IMR-90 (cell line): ENCODE data around the gene TWIST2. TPM values are rescaled to one million over a fixed set of nuclear protein-coding genes. Genes with fewer than 3 reads are reported as not detected.
A peak's percentile ranks its signal among the peaks of the same experiment; 100 is the strongest.

Experiments used
- ATAC-seq: fragments of 200-7000 bp; cut with Tn5 transposase; 2 replicates; pipeline ENCODE4 v1.9.1; 2020; ENCODE audit warnings: low read depth, mild to moderate bottlenecking, moderate library complexity
- BruUV-seq: library from RNA; stranded (reverse); fragments of 400-500 nt; replicated peaks from 2 replicates; lab custom pipeline; 2021; lab: Mats Ljungman, UMichigan
- CTCF ChIA-PET: fragments of 300-600 bp; formaldehyde crosslinking; extraction: SDS; loops from one replicate; lab custom pipeline; 2021; ENCODE audit warnings: antibody characterized with exemption; lab: Yijun Ruan, JAX
- POLR2A ChIA-PET: fragments of 300-600 bp; sonication (Branson Sonifier 250); formaldehyde crosslinking; loops from one replicate; lab custom pipeline; 2022; ENCODE audit warnings: antibody characterized with exemption; ENCODE audit not compliant: unreplicated experiment; lab: Charles Lee
- DNase-seq: peaks from one replicate; pipeline ENCODE4 v3.0.0; 2013
- H2AFZ ChIP-seq: replicated peaks from 2 replicates; pipeline ENCODE3; 2013; ENCODE audit warnings: low read length, mild to moderate bottlenecking; ENCODE audit not compliant: poor library complexity
- H2AK5ac ChIP-seq: 2 replicates; pipeline ENCODE4 v1.6.1; 2013; ENCODE audit warnings: low read depth, low read length, inconsistent platforms
- H2AK9ac ChIP-seq: replicated peaks from 2 replicates; pipeline ENCODE3; 2013; ENCODE audit warnings: mild to moderate bottlenecking, low read depth, low read length, moderate library complexity; ENCODE audit not compliant: poor library complexity
- H2BK120ac ChIP-seq: 2 replicates; pipeline ENCODE4 v1.6.1; 2013; ENCODE audit warnings: low read depth, low read length, inconsistent platforms
- H2BK15ac ChIP-seq: 3 replicates; pipeline ENCODE4 v1.6.1; 2013; ENCODE audit warnings: low read depth, low read length, inconsistent platforms
- H2BK20ac ChIP-seq: 2 replicates; pipeline ENCODE4 v1.6.1; 2013; ENCODE audit warnings: low read depth, mild to moderate bottlenecking, inconsistent platforms, low read length, moderate library complexity
- H2BK5ac ChIP-seq: 2 replicates; pipeline ENCODE4 v1.6.1; 2013; ENCODE audit warnings: mild to moderate bottlenecking, low read depth, low read length, inconsistent platforms; ENCODE audit not compliant: poor library complexity, severe bottlenecking
- H3K14ac ChIP-seq: replicated peaks from 2 replicates; pipeline ENCODE4 v1.6.1; 2013; ENCODE audit warnings: low read depth, low read length, inconsistent platforms
- H3K18ac ChIP-seq: 2 replicates; pipeline ENCODE4 v1.6.1; 2013; ENCODE audit warnings: low read depth, low read length, control low read depth
- H3K23ac ChIP-seq: 2 replicates; pipeline ENCODE4 v1.6.1; 2013; ENCODE audit warnings: low read depth, low read length, inconsistent platforms
- H3K27ac ChIP-seq: 2 replicates; pipeline ENCODE4 v1.5.1; 2013; ENCODE audit warnings: mild to moderate bottlenecking, control low read depth, low read length; ENCODE audit not compliant: insufficient read depth
- H3K27me3 ChIP-seq: 2 replicates; pipeline ENCODE4 v1.6.1; 2013; ENCODE audit warnings: low read length; ENCODE audit not compliant: control insufficient read depth, insufficient read depth
- H3K36me3 ChIP-seq: 2 replicates; pipeline ENCODE4 v1.6.1; 2013; ENCODE audit warnings: low read length, mixed read lengths; ENCODE audit not compliant: control insufficient read depth, insufficient read depth
- H3K4ac ChIP-seq: 2 replicates; pipeline ENCODE4 v1.6.1; 2013; ENCODE audit warnings: low read depth, low read length, inconsistent platforms
- H3K4me1 ChIP-seq: 2 replicates; pipeline ENCODE4 v1.6.1; 2013; ENCODE audit warnings: low read length, mixed read lengths; ENCODE audit not compliant: control insufficient read depth, insufficient read depth
- H3K4me2 ChIP-seq: 2 replicates; pipeline ENCODE4 v1.6.1; 2013; ENCODE audit warnings: low read depth, mild to moderate bottlenecking, control low read depth, low read length, moderate library complexity
- H3K4me3 ChIP-seq: 2 replicates; pipeline ENCODE4 v1.5.1; 2013; ENCODE audit warnings: low read depth, mild to moderate bottlenecking, control low read depth, low read length, moderate library complexity; ENCODE audit not compliant: insufficient read depth
- H3K56ac ChIP-seq: 2 replicates; pipeline ENCODE4 v1.6.1; 2013; ENCODE audit warnings: low read length, inconsistent platforms; ENCODE audit not compliant: insufficient read depth; ENCODE audit errors: extremely low read depth
- H3K79me1 ChIP-seq, 2 experiments: 2 replicates each; pipeline ENCODE4 v1.6.1; 2013; ENCODE audit warnings: low read length in 2 of 2, inconsistent platforms in 1 of 2, low read depth in 1 of 2
- H3K9ac ChIP-seq: 2 replicates; pipeline ENCODE4 v1.6.1; 2013; ENCODE audit warnings: low read depth, low read length, control low read depth
- H3K9me1 ChIP-seq: 2 replicates; pipeline ENCODE4 v1.6.1; 2013; ENCODE audit warnings: low read length, inconsistent platforms; ENCODE audit not compliant: insufficient read depth
- H3K9me3 ChIP-seq: 2 replicates; pipeline ENCODE4 v1.6.1; 2013; ENCODE audit warnings: low read length; ENCODE audit not compliant: control insufficient read depth, insufficient read depth
- H4K20me1 ChIP-seq: 2 replicates; pipeline ENCODE4 v1.6.1; 2013; ENCODE audit warnings: low read length, inconsistent platforms; ENCODE audit not compliant: insufficient read depth
- H4K5ac ChIP-seq: 2 replicates; pipeline ENCODE4 v1.6.1; 2013; ENCODE audit warnings: mild to moderate bottlenecking, low read depth, low read length, control low read depth
- H4K8ac ChIP-seq, 2 experiments: 2 replicates each; pipeline ENCODE4 v1.6.1; 2013; ENCODE audit warnings: low read depth in 2 of 2, low read length in 2 of 2, control low read depth in 1 of 2, inconsistent platforms in 1 of 2
- H4K91ac ChIP-seq: 2 replicates; pipeline ENCODE4 v1.6.1; 2013; ENCODE audit warnings: low read depth, low read length, inconsistent platforms; ENCODE audit not compliant: insufficient read depth
- BHLHE40 ChIP-seq: fragments of 150-350 bp; IDR thresholded peaks from 2 replicates; pipeline ENCODE4 v1.6.1; 2016; ENCODE audit warnings: mild to moderate bottlenecking, low read depth, low read length
- CEBPB ChIP-seq: IDR thresholded peaks from 2 replicates; pipeline ENCODE4 v1.6.1; 2012; ENCODE audit warnings: low read depth, low read length, improper control_type of control experiment
- CHD1 ChIP-seq: IDR thresholded peaks from 2 replicates; pipeline ENCODE4 v1.6.1; 2012; ENCODE audit warnings: low read depth, low read length, improper control_type of control experiment
- FOS ChIP-seq: fragments of 150-350 bp; IDR thresholded peaks from 2 replicates; pipeline ENCODE4 v1.6.1; 2016; ENCODE audit warnings: low read depth, low read length
- MAFK ChIP-seq: IDR thresholded peaks from 2 replicates; pipeline ENCODE4 v1.6.1; 2012; ENCODE audit warnings: low read depth, low read length, improper control_type of control experiment
- MAZ ChIP-seq: IDR thresholded peaks from 2 replicates; pipeline ENCODE4 v1.6.1; 2012; ENCODE audit warnings: low read depth, mild to moderate bottlenecking, low read length, improper control_type of control experiment, moderate library complexity, borderline replicate concordance
- MXI1 ChIP-seq: IDR thresholded peaks from 2 replicates; pipeline ENCODE4 v1.6.1; 2012; ENCODE audit warnings: low read depth, mild to moderate bottlenecking, low read length, moderate library complexity, borderline replicate concordance
- NFE2L2 ChIP-seq: fragments of 150-350 bp; IDR thresholded peaks from 2 replicates; pipeline ENCODE4 v1.6.1; 2016; ENCODE audit warnings: low read depth, mild to moderate bottlenecking, low read length
- POLR2A ChIP-seq: IDR thresholded peaks from 2 replicates; pipeline ENCODE4 v1.6.1; 2012; ENCODE audit warnings: mild to moderate bottlenecking, low read depth, low read length
- RAD21 ChIP-seq: IDR thresholded peaks from 2 replicates; pipeline ENCODE4 v1.6.1; 2012; ENCODE audit warnings: low read length, improper control_type of control experiment
- RCOR1 ChIP-seq: IDR thresholded peaks from 2 replicates; pipeline ENCODE4 v1.6.1; 2012; ENCODE audit warnings: mild to moderate bottlenecking, low read length, improper control_type of control experiment; ENCODE audit not compliant: insufficient replicate concordance
- RFX5 ChIP-seq: IDR thresholded peaks from 2 replicates; pipeline ENCODE4 v1.8.0; 2012; ENCODE audit warnings: low read depth, mild to moderate bottlenecking, low read length, moderate library complexity
- SMC3 ChIP-seq: fragments of 150-350 bp; IDR thresholded peaks from 2 replicates; pipeline ENCODE4 v1.6.1; 2016; ENCODE audit warnings: low read depth, mild to moderate bottlenecking, antibody characterized with exemption, low read length, moderate library complexity
- WGBS, 2 experiments: methylation state at CpG; one replicate each; pipeline versions ENCODE4 v1.1.5 to v1.1.7; 2013; ENCODE audit warnings: missing lambda C conversion rate in 2 of 2; ENCODE audit not compliant: insufficient read length in 1 of 2; ENCODE audit errors: extremely low coverage in 2 of 2; 5-methylcytosine and 5-hydroxymethylcytosine counted together
- dilution Hi-C: fragments of 300-500 bp; cut with HindIII; formaldehyde crosslinking; loops from one replicate; pipeline ENCODE4 v1.14.3; 2018; ENCODE audit warnings: low sequenced_read_pairs; ENCODE audit not compliant: unreplicated experiment
- in situ Hi-C: fragments of 300-500 bp; cut with MboI; formaldehyde crosslinking; loops from 3 replicates; pipeline ENCODE4 v1.14.3; 2019; ENCODE audit warnings: low sequenced_read_pairs, inconsistent platforms, mixed read lengths
- intact Hi-C: fragments of 100-400 bp; cut with micrococcal nuclease; formaldehyde crosslinking; loops from 2 replicates; pipeline ENCODE4 v1.10.0; 2022
- polyA plus RNA-seq, 3 experiments: library from polyadenylated mRNA; depleted of rRNA; stranded (reverse); fragments of >200 nt; gene quantifications; 2 replicates each; pipeline ENCODE4 v1.2.3, GENCODE V29; 2012; ENCODE audit warnings: low replicate concordance in 1 of 3
- total RNA-seq: library from RNA; depleted of rRNA; stranded (reverse); fragments of >200 nt; gene quantifications from 2 replicates; pipeline ENCODE4 v1.2.3, GENCODE V29; 2012
- TF ChIP-seq, protein P1 (sequence below): conservative IDR thresholded peaks from 2 replicates; pipeline ENCODE4 v1.5.1; 2012; ENCODE audit warnings: mild to moderate bottlenecking, low read depth, low read length, improper control_type of control experiment
- TF ChIP-seq, protein P2 (sequence below): fragments of 150-350 bp; IDR thresholded peaks from 2 replicates; pipeline ENCODE4 v1.6.1; 2016; ENCODE audit warnings: low read depth, mild to moderate bottlenecking, low read length, moderate library complexity, borderline replicate concordance
- TF ChIP-seq, protein P3 (sequence below): fragments of 150-350 bp; IDR thresholded peaks from 2 replicates; pipeline ENCODE4 v1.6.1; 2017; ENCODE audit warnings: mild to moderate bottlenecking, antibody characterized with exemption, low read length, low read depth

The TWIST2 gene
- total and polyA plus RNA-seq, 2 of the 4 experiments (the other 2 are of a cell fraction): 9.3 to 33.6 TPM

DNA sequence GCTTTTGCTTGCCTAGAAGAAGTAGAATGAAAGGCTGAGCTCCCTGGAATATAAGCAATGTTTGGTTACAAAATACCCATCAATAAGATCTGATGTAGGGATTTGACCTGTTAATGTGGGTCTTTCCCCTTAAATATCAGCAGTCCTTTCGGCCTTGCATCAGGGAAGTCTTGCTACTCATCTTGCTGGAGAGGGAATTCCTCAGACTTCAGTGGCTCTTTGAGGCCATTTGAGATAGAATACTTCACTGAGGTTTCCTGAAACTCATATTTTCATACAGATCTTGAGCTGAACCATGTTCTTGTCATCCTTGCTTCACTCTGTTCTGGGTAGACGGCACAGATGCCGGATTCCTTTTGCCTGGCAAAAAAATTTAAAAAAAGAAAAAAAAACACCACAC lies 3.9 kb downstream of the TWIST2 start:
- CTCF ChIA-PET: no interaction called here
- Histone ChIP-seq H3K4me2 (peak overlapping the region; percentile 69), H3K9ac (0 out of 2 replicates have a peak overlapping the region, but pooled peaks have one; percentile 26), H3K4me1 (peaks cover 21% of the 10 kb centered on the region), H4K8ac (no peak overlapping the region; a peak in 1 of 4 replicates), H3K56ac (no peak overlapping the region), H2AK5ac (no peak overlapping the region; the same call in 1 of the 2 replicates), H3K9me1 (peaks cover 2% of the 10 kb centered on the region; the same call in 1 of the 2 replicates), H3K23ac (no peak overlapping the region), H2BK20ac (no peak overlapping the region), H3K18ac (peak overlapping the region; percentile 49; the same call in 1 of the 2 replicates), H2BK120ac (peak overlapping the region; percentile 9; the same call in 1 of the 2 replicates), H2BK5ac (peak overlapping the region; percentile 35), H3K9me3 (no peaks in the 10 kb centered on the region), H3K4me3 (no peak overlapping the region), H2BK15ac (no peak overlapping the region), H2AFZ (no peak overlapping the region), H4K5ac (peak overlapping the region; percentile 30; the same call in 1 of the 2 replicates), H3K14ac (no peak overlapping the region), H3K27ac (peak overlapping the region; percentile 70; the same call in 1 of the 2 replicates), H3K27me3 (no peaks in the 10 kb centered on the region), H4K91ac (0 out of 2 replicates have a peak overlapping the region, but pooled peaks have one; percentile 36), H4K20me1 (peaks cover 10% of the 10 kb centered on the region), H3K4ac (0 out of 2 replicates have a peak overlapping the region, but pooled peaks have one; percentile 7), H2AK9ac (no peak overlapping the region), H3K79me1 (peaks cover 31 to 50% of the 10 kb centered on the region in 2 experiments), H3K36me3 (peaks cover 15% of the 10 kb centered on the region)
- DNase-seq (no peak), ATAC-seq (no peak)
- no peak for TF ChIP-seq RCOR1
- TF ChIP-seq MAZ: no peak
- TF ChIP-seq, protein P1, sequence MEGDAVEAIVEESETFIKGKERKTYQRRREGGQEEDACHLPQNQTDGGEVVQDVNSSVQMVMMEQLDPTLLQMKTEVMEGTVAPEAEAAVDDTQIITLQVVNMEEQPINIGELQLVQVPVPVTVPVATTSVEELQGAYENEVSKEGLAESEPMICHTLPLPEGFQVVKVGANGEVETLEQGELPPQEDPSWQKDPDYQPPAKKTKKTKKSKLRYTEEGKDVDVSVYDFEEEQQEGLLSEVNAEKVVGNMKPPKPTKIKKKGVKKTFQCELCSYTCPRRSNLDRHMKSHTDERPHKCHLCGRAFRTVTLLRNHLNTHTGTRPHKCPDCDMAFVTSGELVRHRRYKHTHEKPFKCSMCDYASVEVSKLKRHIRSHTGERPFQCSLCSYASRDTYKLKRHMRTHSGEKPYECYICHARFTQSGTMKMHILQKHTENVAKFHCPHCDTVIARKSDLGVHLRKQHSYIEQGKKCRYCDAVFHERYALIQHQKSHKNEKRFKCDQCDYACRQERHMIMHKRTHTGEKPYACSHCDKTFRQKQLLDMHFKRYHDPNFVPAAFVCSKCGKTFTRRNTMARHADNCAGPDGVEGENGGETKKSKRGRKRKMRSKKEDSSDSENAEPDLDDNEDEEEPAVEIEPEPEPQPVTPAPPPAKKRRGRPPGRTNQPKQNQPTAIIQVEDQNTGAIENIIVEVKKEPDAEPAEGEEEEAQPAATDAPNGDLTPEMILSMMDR: no peak
- TF ChIP-seq RFX5: no peak
- no peak for TF ChIP-seq MAFK
- TF ChIP-seq POLR2A: no peak
- TF ChIP-seq RAD21: no peak
- no peak for TF ChIP-seq BHLHE40
- TF ChIP-seq NFE2L2: no peak
- TF ChIP-seq CEBPB: no peak
- TF ChIP-seq CHD1: no peak
- no peak for TF ChIP-seq FOS
- TF ChIP-seq SMC3: no peak
- no peak for TF ChIP-seq MXI1
- TF ChIP-seq, protein P2, sequence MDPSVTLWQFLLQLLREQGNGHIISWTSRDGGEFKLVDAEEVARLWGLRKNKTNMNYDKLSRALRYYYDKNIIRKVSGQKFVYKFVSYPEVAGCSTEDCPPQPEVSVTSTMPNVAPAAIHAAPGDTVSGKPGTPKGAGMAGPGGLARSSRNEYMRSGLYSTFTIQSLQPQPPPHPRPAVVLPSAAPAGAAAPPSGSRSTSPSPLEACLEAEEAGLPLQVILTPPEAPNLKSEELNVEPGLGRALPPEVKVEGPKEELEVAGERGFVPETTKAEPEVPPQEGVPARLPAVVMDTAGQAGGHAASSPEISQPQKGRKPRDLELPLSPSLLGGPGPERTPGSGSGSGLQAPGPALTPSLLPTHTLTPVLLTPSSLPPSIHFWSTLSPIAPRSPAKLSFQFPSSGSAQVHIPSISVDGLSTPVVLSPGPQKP: no peak
- TF ChIP-seq, protein P3, sequence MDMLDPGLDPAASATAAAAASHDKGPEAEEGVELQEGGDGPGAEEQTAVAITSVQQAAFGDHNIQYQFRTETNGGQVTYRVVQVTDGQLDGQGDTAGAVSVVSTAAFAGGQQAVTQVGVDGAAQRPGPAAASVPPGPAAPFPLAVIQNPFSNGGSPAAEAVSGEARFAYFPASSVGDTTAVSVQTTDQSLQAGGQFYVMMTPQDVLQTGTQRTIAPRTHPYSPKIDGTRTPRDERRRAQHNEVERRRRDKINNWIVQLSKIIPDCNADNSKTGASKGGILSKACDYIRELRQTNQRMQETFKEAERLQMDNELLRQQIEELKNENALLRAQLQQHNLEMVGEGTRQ: no peak
- no TSS peak for BruUV-seq
- in situ Hi-C loops (no loop called here), intact Hi-C loops (loop anchor here (1.0 to 2.0 kb wide), 2 partner anchors 13 to 151 kb away; no protein-coding TSS in a partner anchor), dilution Hi-C loops (no loop called here)
- WGBS, 2 experiments: no CpG with 5 or more reads among the region's 3 CpGs
- POLR2A ChIA-PET: no interaction called here
